Body of pancreas (tissue), 4 donors: Measurements from ENCODE around the gene EIF3B. TPM values are rescaled to one million over a fixed set of nuclear protein-coding genes. Genes with fewer than 3 reads are reported as not detected.

ENCODE experiments used
- ATAC-seq: fragments of 150-250 bp; one replicate; pipeline ENCODE4 v1.9.1; 2016
- DNase-seq, 4 donors: peaks; one replicate each; pipeline ENCODE4 v3.0.0-alpha.2; 2019
- H3K27ac ChIP-seq, 4 donors: fragments of 200-600 bp; sonication (generic); 1 replicate in 3 of 4; 2 replicates in 1 of 4; pipeline versions ENCODE4 v1.5.1 to v1.6.1; 2016 to 2019; ENCODE audit warnings: mild to moderate bottlenecking in 1 of 4, mixed read lengths in 1 of 4, moderate library complexity in 1 of 4
- H3K27me3 ChIP-seq, 2 donors: fragments of 200-600 bp; sonication (generic); one replicate each; pipeline ENCODE4 v1.6.0; 2016; ENCODE audit warnings: mild to moderate bottlenecking in 1 of 2
- H3K36me3 ChIP-seq, 2 donors: fragments of 200-600 bp; sonication (generic); replicated peaks in 1 of 2; 2 replicates each; pipeline ENCODE4 v1.5.1; 2016; ENCODE audit warnings: low read depth in 2 of 2; ENCODE audit not compliant: insufficient read depth in 1 of 2
- H3K4me1 ChIP-seq: fragments of 200-600 bp; sonication (generic); one replicate; pipeline ENCODE4 v1.6.0; 2016
- H3K4me3 ChIP-seq, 2 donors: fragments of 200-600 bp; sonication (generic); 1 replicate in 1 of 2; 2 replicates in 1 of 2; pipeline ENCODE4 v1.5.1; 2016 to 2019
- H3K9me3 ChIP-seq, 3 donors: fragments of 200-600 bp; sonication (generic); 1 replicate in 2 of 3; 2 replicates in 1 of 3; pipeline ENCODE4 v1.5.1; 2016
- POLR2A ChIP-seq, 3 donors: fragments of 450-650 bp; IDR thresholded peaks; one replicate each; pipeline ENCODE4 v1.6.1; 2016; ENCODE audit warnings: antibody characterized with exemption in 3 of 3, mild to moderate bottlenecking in 2 of 3
- WGBS, 2 donors: methylation state at CpG; one replicate each; pipeline ENCODE4 v1.1.5; 2017; 5-methylcytosine and 5-hydroxymethylcytosine counted together
- intact Hi-C: fragments of 100-400 bp; cut with DNase I; formaldehyde crosslinking; loops from one replicate; pipeline ENCODE4 v1.15.1; 2023
- total RNA-seq, 2 donors: library from RNA; depleted of rRNA; stranded (reverse); fragments of >200 nt; gene quantifications; one replicate each; pipeline ENCODE4 v1.1.0, GENCODE V29; 2016
- TF ChIP-seq, protein P1 (sequence below), 7 experiments: fragments of 450-650 bp in 4 of 7; fragments of 200-600 bp in 3 of 7; sonication (generic) in 3 of 7; IDR thresholded peaks; one replicate each; pipeline ENCODE4 v1.5.1; 2016 to 2019; ENCODE audit warnings: antibody characterized with exemption in 7 of 7

The EIF3B gene
- total RNA-seq, 2 donors from 2014 or later = 87.2 to 232 TPM

DNA sequence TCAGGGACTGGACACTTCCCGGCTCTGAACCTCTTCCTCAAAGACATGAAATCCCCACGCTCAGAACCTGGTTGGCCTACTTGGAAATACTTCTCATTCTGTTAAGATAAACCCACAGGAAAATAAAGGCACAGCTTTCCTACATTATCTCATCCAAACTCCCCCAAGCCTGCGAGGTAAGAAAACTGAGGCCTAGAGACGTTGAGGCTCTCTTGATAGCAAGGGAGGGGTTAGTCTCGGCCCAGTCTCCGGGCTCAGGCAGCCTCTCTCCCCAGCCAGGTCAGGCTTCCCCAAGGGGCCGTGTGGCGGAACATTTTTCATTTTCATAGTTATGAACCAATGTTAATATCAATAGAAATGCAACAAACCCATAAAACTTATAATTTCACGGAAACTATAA lies 4.6 kb upstream of the EIF3B start:
- TF ChIP-seq POLR2A (IDR thresholded peaks at IDR 0.05) = no peak
- TF ChIP-seq, protein P1, sequence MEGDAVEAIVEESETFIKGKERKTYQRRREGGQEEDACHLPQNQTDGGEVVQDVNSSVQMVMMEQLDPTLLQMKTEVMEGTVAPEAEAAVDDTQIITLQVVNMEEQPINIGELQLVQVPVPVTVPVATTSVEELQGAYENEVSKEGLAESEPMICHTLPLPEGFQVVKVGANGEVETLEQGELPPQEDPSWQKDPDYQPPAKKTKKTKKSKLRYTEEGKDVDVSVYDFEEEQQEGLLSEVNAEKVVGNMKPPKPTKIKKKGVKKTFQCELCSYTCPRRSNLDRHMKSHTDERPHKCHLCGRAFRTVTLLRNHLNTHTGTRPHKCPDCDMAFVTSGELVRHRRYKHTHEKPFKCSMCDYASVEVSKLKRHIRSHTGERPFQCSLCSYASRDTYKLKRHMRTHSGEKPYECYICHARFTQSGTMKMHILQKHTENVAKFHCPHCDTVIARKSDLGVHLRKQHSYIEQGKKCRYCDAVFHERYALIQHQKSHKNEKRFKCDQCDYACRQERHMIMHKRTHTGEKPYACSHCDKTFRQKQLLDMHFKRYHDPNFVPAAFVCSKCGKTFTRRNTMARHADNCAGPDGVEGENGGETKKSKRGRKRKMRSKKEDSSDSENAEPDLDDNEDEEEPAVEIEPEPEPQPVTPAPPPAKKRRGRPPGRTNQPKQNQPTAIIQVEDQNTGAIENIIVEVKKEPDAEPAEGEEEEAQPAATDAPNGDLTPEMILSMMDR (IDR thresholded peaks at IDR 0.05) = no peak

DNA sequence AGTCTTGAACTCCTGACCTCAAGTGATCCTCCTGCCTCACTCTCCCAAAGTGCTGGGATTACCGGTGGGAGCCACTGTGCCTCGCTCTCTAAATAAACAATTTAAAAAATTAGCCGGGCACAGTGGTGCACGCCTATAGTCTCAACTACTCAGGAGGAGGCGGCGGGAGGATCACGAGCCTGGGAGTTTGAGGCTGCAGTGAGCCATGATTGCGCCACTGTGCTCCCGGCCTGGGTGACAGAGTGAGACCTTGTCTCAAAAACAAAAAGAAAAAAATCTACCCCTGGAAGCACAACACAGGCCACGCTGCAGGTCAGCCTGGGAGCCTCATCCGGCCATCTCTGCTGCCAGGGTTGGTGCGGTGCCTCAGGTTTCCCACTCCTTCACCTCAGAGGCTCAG lies 3.8 kb upstream of the EIF3B start:
- peaks cover 9% of the 10 kb centered on the region for H3K4me1 ChIP-seq
- no peaks in the 10 kb centered on the region for H3K9me3 ChIP-seq
- intact Hi-C loops = no loop called here
- no peak overlapping the region for H3K4me3 ChIP-seq
- DNase-seq (no peak), ATAC-seq (no peak)
- TF ChIP-seq, protein P1 (IDR thresholded peaks at IDR 0.05) = no peak
- TF ChIP-seq POLR2A (IDR thresholded peaks at IDR 0.05) = no peak
- H3K27me3 ChIP-seq = no peaks in the 10 kb centered on the region
- H3K27ac ChIP-seq = no peak overlapping the region
- H3K36me3 ChIP-seq = no peaks in the 10 kb centered on the region
- 92 to 95% methylated on average over 12 of the region's 12 CpGs for WGBS, 2 donors

More for the DNA sequence above, 4.6 kb upstream of the EIF3B start:
- H3K4me3 ChIP-seq = no peak overlapping the region
- ATAC-seq (no peak), DNase-seq (no peak)
- H3K4me1 ChIP-seq = peaks cover 6% of the 10 kb centered on the region
- H3K36me3 ChIP-seq = no peaks in the 10 kb centered on the region
- WGBS, 2 donors = 81 to 89% methylated on average over 7 to 9 of the region's 9 CpGs
- H3K9me3 ChIP-seq = no peaks in the 10 kb centered on the region
- H3K27me3 ChIP-seq = no peaks in the 10 kb centered on the region
- no peak overlapping the region for H3K27ac ChIP-seq
- intact Hi-C loops = no loop called here

DNA sequence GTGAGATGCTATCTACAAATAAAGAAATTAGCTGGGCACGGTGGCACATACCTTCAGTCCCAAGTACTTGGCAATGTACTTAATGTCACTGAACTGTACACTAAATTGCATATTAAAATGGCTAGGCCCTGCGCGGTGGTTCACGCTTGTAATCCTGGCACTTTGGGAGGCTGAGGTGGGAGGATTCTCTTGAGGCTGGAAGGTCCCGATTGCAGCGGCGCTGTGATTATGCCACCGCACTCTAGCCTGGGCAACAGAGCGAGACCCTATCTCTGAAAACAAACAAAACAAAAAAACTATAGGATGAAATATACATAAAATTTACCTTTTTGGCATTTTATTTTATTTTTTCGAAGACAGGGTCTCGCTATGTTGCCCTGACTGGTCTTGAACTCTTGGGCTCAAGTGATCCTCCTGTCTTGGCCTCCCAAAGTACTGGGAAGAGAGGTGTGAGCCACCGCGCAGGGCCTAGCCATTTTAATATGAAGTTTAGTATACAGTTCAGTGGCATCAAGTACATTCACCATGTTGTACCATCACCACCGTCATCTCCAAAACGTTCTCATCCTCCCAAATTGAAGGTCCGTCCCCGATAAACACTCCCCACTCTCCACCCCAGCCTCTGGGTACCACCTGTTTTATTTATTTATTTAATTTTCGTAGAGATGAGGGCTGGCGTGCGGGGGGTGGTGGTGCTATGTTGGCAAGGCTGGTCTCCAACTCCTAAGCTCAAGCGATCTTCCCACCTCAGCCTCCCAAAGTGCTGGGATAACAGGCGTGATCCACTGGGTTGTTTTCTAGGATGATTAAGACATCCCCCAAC lies 1.3 kb upstream of the EIF3B start:
- Histone ChIP-seq H3K4me1 (peaks cover 33% of the 10 kb centered on the region), H3K4me3 (peak overlapping the region in 1 of 2 donors; percentile 28), H3K36me3 (no peaks in the 10 kb centered on the region), H3K27ac (peak overlapping the region; percentile 93 to 99 (median 97)), H3K27me3 (no peaks in the 10 kb centered on the region), H3K9me3 (no peaks in the 10 kb centered on the region)
- TF ChIP-seq, protein P1 (IDR thresholded peaks at IDR 0.05) = no peak
- 51 to 62% methylated on average over 22 of the region's 22 CpGs for WGBS, 2 donors
- intact Hi-C loops = no loop called here
- no peak for DNase-seq
- no peak for ATAC-seq

DNA sequence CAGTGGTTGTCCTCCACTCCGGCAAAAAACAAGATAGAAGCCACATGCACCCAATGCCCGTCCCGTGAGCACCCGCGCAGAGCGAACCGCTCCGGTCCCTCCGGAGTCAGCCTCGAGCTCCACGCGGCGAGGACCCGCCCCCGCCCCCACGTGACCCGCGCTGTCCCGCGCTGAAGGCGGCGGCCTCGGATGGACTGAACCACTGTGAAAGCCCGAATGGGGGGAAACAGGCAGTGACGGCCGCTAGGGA lies 766 bp upstream of the EIF3B start:
- peak; percentile 87 to 91 (median 88) for DNase-seq
- WGBS, 2 donors = 0% methylated on average over 5 to 25 of the region's 26 CpGs
- Histone ChIP-seq H3K27ac (peak overlapping the region; percentile 93 to 99 (median 97)), H3K4me1 (peaks cover 38% of the 10 kb centered on the region), H3K27me3 (no peaks in the 10 kb centered on the region), H3K36me3 (no peaks in the 10 kb centered on the region), H3K4me3 (peak overlapping the region in 1 of 2 donors; percentile 28), H3K9me3 (no peaks in the 10 kb centered on the region)
- ATAC-seq = peak; percentile 82
- TF ChIP-seq, protein P1 (IDR thresholded peaks at IDR 0.05) = no peak
- TF ChIP-seq POLR2A (IDR thresholded peaks at IDR 0.05) = peak in 2 of 3 donors; percentile 62 to 63
- intact Hi-C loops = no loop called here
